Measurements from ENCODE around the gene CAPZB. TPM values are rescaled to one million over a fixed set of nuclear protein-coding genes. Genes with fewer than 3 reads are reported as not detected.
A peak's percentile ranks its signal among the peaks of the same experiment; 100 is the strongest.

Gene CAPZB
- total RNA-seq, 1 donor from 2014 or later, result 38.4 TPM

GRCh38 chr1:19385221-19385620 is 100.1 kb downstream of the CAPZB start:
- DNase-seq, result no peak

- no peak for DNase-seq
Observed at GRCh38 chr1:19384772-19385187, 100.6 kb downstream of the CAPZB start.

- DNase-seq, result no peak
Observed at GRCh38 chr1:19384113-19384512, 101.2 kb downstream of the CAPZB start.

- DNase-seq, result no peak
Observed at GRCh38 chr1:19382222-19382621, 103.1 kb downstream of the CAPZB start.

- peak; percentile 10 for DNase-seq
Observed at GRCh38 chr1:19381261-19381660, 104.1 kb downstream of the CAPZB start.

GRCh38 chr1:19377812-19378718 is 107.3 kb downstream of the CAPZB start:
- DNase-seq, result no peak

GRCh38 chr1:19376428-19377372 is 108.6 kb downstream of the CAPZB start:
- no peak for DNase-seq

GRCh38 chr1:19375631-19376400 is 109.5 kb downstream of the CAPZB start:
- DNase-seq, result no peak

GRCh38 chr1:19374926-19375325 is 110.4 kb downstream of the CAPZB start:
- DNase-seq, result no peak

GRCh38 chr1:19374083-19374801 is 111.1 kb downstream of the CAPZB start:
- no peak for DNase-seq

- DNase-seq, result no peak
Observed at GRCh38 chr1:19373211-19374082, 111.9 kb downstream of the CAPZB start.

- no peak for DNase-seq
Observed at GRCh38 chr1:19372602-19373001, 112.7 kb downstream of the CAPZB start.

GRCh38 chr1:19372136-19372514 is 113.2 kb downstream of the CAPZB start:
- DNase-seq, result no peak

- no peak for DNase-seq
Observed at GRCh38 chr1:19371226-19372135, 113.9 kb downstream of the CAPZB start.

GRCh38 chr1:19370453-19371170 is 114.7 kb downstream of the CAPZB start:
- no peak for DNase-seq

GRCh38 chr1:19369396-19370090 is 115.8 kb downstream of the CAPZB start:
- DNase-seq, result no peak

GRCh38 chr1:19368964-19369363 is 116.4 kb downstream of the CAPZB start:
- no peak for DNase-seq

GRCh38 chr1:19368050-19368449 is 117.3 kb downstream of the CAPZB start:
- DNase-seq, result no peak
